C4-2B (cell line): ENCODE data around the gene TET3.
A peak's percentile ranks its signal among the peaks of the same experiment; 100 is the strongest.
"Not testable (repeated sequence)": the region's sequence is repeated elsewhere in the genome, so short reads cannot be mapped to it uniquely, and the experiment has no call there.

Experiments
- H3K27ac ChIP-seq: fragments of 450-650 bp; 2 replicates; pipeline ENCODE4 v1.5.1; 2017
- ZFX ChIP-seq: fragments of 450-650 bp; IDR thresholded peaks from 2 replicates; pipeline ENCODE4 v1.6.1; 2017
- TF ChIP-seq, protein P1 (sequence below): fragments of 450-650 bp; conservative IDR thresholded peaks from 2 replicates; pipeline ENCODE4 v1.5.1; 2017; ENCODE audit warnings: mild to moderate bottlenecking

The TET3 gene

GRCh38 chr2:73984203-73984921, at the start of gene TET3:
Gene TET3, plus strand, starts transcription at chr2:73984910. Its CDS starts 1,494 bp downstream, at chr2:73986404.
- peak; percentile 42; the same call in 1 of the 2 replicates for TF ChIP-seq ZFX
- TF ChIP-seq, protein P1, sequence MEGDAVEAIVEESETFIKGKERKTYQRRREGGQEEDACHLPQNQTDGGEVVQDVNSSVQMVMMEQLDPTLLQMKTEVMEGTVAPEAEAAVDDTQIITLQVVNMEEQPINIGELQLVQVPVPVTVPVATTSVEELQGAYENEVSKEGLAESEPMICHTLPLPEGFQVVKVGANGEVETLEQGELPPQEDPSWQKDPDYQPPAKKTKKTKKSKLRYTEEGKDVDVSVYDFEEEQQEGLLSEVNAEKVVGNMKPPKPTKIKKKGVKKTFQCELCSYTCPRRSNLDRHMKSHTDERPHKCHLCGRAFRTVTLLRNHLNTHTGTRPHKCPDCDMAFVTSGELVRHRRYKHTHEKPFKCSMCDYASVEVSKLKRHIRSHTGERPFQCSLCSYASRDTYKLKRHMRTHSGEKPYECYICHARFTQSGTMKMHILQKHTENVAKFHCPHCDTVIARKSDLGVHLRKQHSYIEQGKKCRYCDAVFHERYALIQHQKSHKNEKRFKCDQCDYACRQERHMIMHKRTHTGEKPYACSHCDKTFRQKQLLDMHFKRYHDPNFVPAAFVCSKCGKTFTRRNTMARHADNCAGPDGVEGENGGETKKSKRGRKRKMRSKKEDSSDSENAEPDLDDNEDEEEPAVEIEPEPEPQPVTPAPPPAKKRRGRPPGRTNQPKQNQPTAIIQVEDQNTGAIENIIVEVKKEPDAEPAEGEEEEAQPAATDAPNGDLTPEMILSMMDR, result no peak
- peak within 1 kb of the TSS; percentile 100 for H3K27ac ChIP-seq

- TF ChIP-seq ZFX, result no peak
- TF ChIP-seq, protein P1, result no peak
- H3K27ac ChIP-seq, result no peak overlapping the region
Measured at GRCh38 chr2:73935641-73936040, 49.1 kb upstream of the TET3 start.

GRCh38 chr2:73937103-73937885, 47.4 kb upstream of the TET3 start:
- no peak overlapping the region for H3K27ac ChIP-seq
- TF ChIP-seq ZFX, result no peak

- no peak for TF ChIP-seq ZFX
- TF ChIP-seq, protein P1, result no peak
- H3K27ac ChIP-seq, result no peak overlapping the region
Measured at GRCh38 chr2:73937899-73938298, 46.8 kb upstream of the TET3 start.

- no peak for TF ChIP-seq ZFX
- TF ChIP-seq, protein P1, result no peak
- H3K27ac ChIP-seq, result no peak overlapping the region
Measured at GRCh38 chr2:73938718-73939352, 45.9 kb upstream of the TET3 start.

- no peak overlapping the region for H3K27ac ChIP-seq
- no peak for TF ChIP-seq ZFX
- TF ChIP-seq, protein P1, result no peak
Measured at GRCh38 chr2:73939419-73939818, 45.3 kb upstream of the TET3 start.

DNA sequence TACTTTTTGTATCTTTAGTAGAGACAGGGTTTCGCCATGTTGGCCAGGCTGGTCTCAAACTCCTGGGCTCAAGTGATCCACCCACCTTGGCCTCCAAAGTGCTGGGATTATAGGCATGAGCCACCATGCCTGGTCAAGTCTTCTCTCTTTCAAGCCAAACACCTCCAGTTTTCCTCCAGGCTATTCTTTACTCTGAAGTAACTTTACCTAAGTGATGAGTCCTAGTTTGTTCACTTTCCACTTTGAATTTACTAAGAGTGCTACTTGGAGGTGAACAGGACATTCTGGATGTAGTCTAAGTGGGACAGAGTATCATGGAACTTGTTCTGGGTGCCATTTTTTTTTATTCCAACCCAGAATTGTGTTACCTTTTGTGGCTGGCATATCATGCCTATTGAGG, 44.6 kb upstream of the TET3 start:
- H3K27ac ChIP-seq, result not testable (repeated sequence)

DNA sequence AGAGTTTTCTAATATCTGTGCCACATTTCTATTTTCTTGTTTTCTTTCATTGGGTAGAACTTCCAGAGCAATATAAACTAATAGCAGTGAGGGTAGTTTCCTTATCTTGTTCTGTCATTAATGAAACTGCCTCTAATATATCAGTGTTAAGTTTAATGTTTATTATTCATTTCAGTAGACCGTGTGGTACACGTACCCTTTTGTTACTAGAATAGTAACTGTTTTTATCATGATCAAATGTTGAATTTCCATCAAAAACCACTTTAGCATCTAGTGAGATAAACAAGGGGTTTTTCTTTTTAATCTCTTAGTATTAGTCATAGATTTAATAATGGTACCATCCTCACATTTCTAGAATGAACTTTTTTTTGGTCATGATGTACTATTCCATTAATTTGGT, 42.0 kb upstream of the TET3 start:
- TF ChIP-seq, protein P1, result no peak
- TF ChIP-seq ZFX, result no peak
- H3K27ac ChIP-seq, result no peak overlapping the region
